ENCODE results near the gene SAT2.

DNA sequence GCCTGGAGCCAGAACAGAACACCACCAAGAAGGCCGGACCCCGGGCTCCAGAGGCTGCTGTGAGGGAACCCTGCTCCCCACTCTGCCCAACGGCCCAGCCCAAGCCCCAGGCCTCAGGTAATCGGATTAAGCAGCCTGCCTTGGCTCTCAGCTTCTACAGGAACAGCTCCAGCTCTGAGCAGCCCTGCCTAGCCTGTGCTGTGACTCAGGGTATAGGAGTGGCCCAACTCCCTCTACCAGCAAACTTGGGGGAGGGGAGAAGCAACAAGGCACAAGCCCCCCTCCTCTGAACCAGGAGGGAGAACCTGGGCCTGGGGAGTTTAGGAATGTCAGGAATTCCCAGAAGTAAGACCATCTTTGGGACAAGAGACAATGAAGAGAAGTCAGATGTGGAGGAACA, 36.9 kb downstream of the SAT2 start:
- TF ChIP-seq, protein P1, sequence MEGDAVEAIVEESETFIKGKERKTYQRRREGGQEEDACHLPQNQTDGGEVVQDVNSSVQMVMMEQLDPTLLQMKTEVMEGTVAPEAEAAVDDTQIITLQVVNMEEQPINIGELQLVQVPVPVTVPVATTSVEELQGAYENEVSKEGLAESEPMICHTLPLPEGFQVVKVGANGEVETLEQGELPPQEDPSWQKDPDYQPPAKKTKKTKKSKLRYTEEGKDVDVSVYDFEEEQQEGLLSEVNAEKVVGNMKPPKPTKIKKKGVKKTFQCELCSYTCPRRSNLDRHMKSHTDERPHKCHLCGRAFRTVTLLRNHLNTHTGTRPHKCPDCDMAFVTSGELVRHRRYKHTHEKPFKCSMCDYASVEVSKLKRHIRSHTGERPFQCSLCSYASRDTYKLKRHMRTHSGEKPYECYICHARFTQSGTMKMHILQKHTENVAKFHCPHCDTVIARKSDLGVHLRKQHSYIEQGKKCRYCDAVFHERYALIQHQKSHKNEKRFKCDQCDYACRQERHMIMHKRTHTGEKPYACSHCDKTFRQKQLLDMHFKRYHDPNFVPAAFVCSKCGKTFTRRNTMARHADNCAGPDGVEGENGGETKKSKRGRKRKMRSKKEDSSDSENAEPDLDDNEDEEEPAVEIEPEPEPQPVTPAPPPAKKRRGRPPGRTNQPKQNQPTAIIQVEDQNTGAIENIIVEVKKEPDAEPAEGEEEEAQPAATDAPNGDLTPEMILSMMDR (IDR thresholded peaks at IDR 0.05), result no peak
- TF ChIP-seq POLR2A (IDR thresholded peaks at IDR 0.05), result no peak
